GM21619 (cell line): ENCODE data around the gene SCUBE1.

Source experiments
- ATAC-seq: cut with Tn5 transposase; IDR thresholded peaks from one replicate; pipeline ENCODE4 v1.9.1; 2021; ENCODE audit not compliant: unreplicated experiment

Gene SCUBE1

GRCh38 chr22:43262990-43263644 lies 80.1 kb downstream of the SCUBE1 start:
- no peak for ATAC-seq

DNA sequence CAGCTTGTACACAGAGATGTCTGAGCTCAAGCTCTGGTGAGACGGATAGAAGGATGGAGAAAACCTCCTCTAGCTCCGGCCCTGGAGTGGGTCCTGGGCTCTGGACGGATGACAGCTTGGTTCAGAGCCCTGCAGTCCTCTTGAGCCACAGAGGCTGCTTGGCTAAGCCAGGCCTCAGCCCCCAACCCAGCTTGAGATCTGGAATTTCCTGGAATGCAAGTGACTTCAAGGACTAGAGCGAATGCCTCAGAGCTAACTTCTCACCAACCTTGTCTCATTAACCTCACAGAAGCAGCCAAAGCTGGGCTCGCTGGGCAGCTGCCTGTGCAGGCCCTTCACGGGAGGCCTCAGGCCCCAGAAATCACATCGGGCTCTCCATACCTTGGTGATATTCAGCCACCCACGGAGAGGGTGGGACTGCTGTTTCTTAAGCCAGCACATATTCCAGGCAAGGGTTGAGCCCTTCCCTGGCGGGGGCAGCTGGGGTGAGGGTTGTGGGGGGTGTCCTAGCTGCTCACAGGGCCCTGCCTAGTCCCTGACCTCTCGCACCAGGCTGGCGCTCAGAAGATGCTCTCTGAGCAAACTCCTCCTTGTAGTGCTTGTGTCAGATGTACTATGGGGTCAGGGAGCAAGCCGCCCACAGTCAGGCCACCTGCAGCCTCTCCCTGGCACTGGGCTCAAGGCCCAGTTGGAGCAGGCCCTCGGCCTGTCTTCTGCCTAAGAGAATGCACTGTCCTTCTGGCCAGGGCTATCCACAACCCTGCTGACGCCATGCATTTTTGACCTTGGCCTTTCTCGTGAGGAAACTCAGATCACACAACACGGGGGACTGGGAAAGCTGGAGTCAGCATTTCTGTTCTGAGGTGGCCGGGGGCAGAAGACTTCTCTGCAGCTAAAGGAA lies 82.6 kb downstream of the SCUBE1 start:
- no peak for ATAC-seq

DNA sequence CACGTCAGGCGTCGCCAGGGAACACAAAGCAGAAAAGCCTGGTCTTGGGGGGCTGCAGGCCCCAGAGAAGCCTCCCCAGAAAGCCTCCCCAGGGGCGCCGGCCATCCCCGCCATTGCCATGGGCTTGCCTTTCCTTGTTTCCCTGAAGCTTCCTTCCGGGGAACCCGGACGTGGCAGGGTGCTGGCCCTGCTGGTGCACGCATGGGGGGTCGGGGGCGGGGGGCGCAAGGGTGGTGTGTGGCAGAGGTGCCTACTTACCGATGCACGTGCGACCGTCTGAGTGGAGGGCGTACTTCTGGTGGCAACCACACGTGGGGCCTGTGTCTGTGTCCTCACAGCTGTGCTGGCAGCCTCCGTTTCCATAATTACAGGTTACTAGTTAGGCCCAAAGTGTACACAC lies 85.2 kb downstream of the SCUBE1 start:
- ATAC-seq: no peak

DNA sequence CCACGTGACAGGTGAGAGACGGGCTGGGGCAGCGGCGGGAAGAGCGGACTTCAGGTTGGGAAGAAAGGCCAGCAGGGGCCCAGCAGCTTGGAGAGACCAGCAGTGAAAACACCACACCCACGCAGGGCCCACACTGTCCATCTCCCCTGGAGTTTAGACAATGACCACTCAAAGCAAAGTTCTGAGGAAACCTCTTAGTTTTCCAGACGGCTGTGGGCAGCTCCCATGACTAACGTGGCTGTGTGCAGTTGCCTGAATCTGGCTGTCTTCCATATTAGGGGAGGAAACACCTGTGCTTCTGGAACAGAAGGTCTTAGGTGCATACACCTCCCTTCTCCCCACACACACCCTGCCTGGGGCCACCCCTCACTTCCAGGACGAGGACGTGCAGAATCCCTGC lies 85.6 kb downstream of the SCUBE1 start:
- ATAC-seq: no peak

DNA sequence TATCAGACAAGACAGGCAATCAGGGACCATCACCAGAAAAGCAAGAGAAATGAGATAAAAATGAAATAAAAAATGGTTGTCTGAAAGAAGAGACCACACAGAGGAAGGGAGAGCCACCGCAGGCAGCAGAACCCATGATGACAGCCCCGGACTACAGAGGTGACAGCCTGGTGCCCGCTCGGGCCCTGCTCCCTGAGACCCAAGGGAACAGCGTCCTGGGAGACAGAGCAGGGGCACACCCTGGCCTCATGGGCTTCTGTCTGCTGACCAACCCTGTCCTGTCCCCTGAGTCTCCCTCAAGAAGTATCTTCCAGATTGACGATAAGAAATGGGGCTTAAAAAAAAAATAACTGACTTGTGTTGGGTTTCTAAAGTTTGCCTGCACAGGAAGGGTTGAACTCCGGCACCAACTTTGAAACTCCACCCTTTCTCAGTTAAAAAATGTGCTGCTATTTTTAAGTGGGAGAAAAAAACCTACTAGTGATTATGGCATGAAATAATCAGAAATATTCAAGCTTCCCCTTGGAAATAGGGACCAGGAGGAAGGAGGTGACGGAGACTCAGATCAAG lies 86.1 kb downstream of the SCUBE1 start:
- ATAC-seq: no peak

GRCh38 chr22:43256569-43256968 lies 86.6 kb downstream of the SCUBE1 start:
- ATAC-seq: no peak

DNA sequence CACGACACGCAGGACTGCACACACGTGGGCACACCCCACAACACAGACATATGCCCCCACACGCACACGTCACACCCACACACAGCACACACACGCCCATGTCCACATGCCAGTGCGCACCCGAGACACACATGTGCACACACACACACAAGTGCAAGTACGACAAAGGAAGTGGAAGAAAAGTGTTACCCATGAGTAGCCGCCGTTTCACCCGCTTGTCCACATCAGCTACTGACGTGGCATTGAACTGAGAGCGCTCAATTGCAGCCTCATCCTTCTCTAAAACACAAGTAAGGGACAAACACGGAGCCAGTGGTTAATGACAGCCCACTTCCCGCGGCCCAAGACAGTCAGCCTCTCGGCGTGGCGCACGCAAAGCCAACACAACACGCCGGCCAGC lies 87.9 kb downstream of the SCUBE1 start:
- ATAC-seq: no peak

- no peak for ATAC-seq
Measured at GRCh38 chr22:43253839-43254238, 89.3 kb downstream of the SCUBE1 start.

DNA sequence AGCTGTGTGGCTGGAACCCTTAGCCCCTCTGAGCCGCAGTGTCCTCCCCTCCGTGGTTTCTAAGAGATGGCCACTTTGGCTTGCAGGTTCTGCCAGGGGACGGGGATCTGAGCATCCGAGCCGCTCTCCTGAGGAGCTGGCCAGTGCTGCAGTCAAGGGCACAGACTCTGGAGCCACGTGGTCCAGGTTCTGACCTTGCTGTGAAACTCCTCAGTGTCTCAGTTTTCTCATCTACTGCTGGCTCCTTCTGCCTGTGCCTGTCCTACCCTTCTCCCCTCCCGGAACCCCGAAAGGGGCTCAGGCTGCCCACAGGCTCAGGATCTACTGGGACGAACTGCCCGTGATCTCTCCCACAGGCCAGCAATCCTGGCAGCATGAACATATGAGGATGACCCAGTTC lies 90.9 kb downstream of the SCUBE1 start:
- ATAC-seq: no peak

DNA sequence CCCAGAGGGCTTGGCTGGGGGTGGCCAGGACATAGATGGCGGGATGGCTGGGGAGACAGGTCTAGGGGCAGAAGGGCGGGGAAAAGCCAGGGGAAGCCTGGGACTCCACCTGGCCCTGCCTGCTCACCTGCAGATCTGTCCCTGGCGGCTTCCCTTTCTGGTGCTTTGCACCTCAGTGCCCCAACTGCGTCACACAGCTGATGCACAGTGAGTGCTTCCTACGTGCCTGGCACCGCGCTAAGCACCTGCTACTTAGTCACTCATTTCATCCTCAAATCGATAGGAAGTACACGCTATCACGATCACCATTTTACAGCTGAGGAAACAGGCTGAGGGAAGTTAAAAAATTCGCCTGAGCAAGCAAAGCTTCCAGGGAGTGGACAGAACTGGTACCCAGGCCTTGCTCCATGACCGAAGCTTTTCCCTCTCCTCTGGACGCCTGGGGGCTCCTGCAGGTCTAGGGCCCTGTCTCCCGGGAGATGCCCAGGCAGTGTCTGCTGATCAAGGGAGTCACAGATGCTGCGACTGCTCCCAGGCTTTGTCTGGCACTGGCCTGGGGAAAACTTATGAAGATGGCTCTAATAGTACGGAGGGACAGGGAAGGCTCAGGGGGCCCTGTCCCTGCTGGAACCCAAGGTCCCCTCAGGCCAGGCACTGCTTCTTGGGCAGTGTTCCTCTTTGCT lies 93.2 kb downstream of the SCUBE1 start:
- no peak for ATAC-seq

DNA sequence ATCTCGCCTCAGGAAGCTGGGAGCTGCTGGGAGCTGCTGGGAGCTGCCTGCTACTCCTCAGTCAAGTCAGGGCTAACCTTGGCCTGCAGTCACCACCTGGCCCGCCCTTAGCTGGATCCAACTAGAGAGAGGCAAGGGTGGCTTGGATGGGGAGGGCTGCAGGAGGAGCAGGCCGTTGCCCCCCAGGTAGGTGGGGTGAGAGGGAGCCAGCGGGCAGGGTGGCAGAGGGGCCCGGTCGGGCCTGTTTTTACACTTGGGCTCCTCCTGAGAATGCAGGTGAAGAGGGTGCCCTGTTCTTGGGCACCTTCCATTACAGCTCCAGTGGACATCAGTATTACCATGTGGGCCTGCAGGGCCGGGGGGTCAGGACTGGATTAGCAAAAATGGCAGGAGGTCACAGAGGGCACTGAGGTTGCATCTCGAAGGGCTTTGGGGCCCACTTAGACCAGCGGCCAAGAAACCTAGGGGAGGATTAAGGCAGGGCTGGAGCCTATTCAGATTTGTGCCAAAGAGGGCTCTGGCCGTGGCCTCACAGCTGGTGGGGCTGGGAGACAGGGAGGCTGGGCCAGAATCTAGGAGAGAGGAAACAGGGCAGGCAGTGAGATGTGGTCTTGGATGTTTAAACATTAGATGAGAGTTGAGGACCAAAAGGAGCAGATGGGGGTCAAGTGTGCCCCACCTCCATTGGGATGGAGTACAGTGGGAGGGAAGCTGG lies 95.5 kb downstream of the SCUBE1 start:
- no peak for ATAC-seq

- no peak for ATAC-seq
Measured at GRCh38 chr22:43246188-43246587, 97.0 kb downstream of the SCUBE1 start.

DNA sequence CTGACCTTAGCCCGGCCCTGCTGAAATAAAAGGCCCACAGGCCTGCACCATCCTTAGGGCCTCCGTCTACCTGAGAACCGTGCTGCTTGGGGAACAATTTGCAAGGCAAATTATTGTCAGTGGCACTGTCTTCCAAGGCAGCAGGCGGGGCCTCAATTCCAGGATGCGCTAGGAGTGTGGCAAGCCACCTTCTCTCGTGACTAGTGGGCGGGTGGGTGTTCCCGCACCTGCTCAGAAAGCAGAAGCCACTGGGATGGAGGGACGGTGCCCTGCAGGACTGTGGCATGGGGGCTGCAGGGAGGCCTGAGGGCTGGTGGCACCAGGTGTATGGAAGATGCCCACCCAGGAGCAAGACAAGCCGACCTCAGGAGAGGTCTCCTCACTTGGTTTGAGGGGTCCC lies 97.5 kb downstream of the SCUBE1 start:
- no peak for ATAC-seq

- ATAC-seq: no peak
Measured at GRCh38 chr22:43244803-43245527, 98.2 kb downstream of the SCUBE1 start.

GRCh38 chr22:43244402-43244801 lies 98.8 kb downstream of the SCUBE1 start:
- ATAC-seq: no peak

GRCh38 chr22:43243324-43243723 lies 99.8 kb downstream of the SCUBE1 start:
- ATAC-seq: no peak

- ATAC-seq: no peak
Measured at GRCh38 chr22:43242627-43243026, 100.5 kb downstream of the SCUBE1 start.

DNA sequence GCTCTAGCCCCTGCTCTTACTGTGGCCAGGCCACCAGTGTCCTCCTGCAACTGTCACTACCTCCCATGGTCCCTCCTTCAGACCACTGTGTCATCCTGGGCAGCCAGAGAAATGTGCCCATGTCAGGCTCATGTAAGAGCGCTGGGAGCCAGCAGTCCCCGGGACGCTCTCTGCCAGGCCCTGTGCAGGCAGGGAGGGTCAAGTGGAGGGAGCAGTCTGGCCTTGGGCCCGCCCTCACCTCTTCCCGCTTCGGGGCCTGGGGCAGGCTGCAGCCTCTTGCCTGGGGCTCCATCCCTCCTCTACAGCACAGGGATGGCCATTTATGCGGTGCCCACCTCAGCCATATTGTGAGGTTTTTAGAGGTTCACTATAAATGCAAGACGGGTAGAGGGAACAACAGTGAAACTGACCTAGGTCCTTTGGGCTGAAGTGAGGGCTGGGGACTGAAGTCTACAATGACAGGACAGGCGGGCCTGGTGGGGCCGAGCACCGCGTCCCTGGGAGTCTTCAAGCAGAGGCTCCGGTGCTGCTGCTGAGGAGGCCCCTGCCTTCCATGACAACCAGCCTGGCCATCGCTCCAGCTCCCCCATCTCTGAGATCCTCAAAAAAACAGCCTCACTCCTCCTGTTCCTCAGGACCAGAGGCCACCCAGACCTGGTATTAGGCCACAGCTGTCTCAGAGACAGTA lies 101.3 kb downstream of the SCUBE1 start:
- ATAC-seq: no peak

DNA sequence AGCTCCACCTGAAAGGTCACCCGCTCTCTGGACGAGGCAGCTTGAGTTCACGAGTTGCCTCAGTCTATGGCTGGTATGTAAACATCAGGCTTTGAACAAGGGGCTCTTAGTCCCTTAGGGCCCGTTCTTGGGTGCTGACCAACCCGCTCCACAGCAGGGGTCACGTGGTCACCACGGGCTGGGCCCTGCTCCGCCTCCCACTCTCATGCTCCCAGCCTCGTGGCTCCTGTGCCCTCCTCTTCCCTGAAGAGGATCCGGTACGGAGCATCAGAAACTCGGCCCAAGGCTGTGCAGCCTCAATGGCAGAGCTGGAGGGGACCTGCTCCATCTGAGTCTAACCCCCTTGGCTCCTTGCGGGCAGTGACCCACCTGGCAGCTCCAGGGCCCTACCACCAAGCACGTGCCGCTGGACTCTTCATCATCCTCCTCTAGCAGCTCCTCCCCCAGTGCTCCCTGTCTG lies 102.0 kb downstream of the SCUBE1 start:
- ATAC-seq: no peak

- no peak for ATAC-seq
Measured at GRCh38 chr22:43240614-43241013, 102.6 kb downstream of the SCUBE1 start.
